ENCODE measurements around the gene RSBN1L.
A peak's percentile ranks its signal among the peaks of the same experiment; 100 is the strongest.

DNA sequence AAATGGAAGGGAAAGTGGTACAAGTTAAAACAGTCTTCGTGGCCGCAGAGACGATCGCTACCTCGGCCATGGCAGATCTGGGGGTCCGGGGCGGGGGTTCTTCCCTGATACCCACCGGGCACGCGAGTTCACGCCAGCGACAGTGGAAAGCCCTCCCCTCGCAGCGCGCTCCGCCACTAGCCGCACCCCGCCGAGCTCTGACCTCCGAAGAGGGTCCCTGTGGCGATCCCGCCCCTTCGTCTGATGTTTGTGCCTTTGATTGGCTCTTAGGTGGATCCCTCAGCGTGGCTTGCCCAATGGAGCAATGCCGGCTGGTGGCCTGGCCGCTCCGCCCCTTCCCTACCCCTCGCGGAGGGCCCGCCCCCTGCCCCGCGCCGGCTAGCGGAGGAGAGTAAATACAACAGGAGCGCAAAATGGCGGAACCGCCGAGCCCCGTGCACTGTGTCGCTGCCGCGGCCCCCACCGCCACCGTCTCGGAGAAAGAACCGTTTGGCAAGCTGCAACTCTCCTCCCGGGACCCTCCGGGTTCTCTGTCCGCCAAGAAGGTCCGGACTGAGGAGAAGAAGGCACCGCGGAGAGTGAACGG is at the start of gene RSBN1L:
- no peak for TF ChIP-seq EZH2 (IDR thresholded peaks at IDR 0.05; ENCODE audit: borderline replicate concordance, low read depth, low read length, severe bottlenecking)
- TF ChIP-seq, protein P1, sequence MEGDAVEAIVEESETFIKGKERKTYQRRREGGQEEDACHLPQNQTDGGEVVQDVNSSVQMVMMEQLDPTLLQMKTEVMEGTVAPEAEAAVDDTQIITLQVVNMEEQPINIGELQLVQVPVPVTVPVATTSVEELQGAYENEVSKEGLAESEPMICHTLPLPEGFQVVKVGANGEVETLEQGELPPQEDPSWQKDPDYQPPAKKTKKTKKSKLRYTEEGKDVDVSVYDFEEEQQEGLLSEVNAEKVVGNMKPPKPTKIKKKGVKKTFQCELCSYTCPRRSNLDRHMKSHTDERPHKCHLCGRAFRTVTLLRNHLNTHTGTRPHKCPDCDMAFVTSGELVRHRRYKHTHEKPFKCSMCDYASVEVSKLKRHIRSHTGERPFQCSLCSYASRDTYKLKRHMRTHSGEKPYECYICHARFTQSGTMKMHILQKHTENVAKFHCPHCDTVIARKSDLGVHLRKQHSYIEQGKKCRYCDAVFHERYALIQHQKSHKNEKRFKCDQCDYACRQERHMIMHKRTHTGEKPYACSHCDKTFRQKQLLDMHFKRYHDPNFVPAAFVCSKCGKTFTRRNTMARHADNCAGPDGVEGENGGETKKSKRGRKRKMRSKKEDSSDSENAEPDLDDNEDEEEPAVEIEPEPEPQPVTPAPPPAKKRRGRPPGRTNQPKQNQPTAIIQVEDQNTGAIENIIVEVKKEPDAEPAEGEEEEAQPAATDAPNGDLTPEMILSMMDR (IDR thresholded peaks at IDR 0.05; ENCODE audit: extremely low read depth in 1 of 2, insufficient read depth in 1 of 2, low read depth in 1 of 2, low read length in 2 of 2), result peak; percentile 11 to 34
- TF ChIP-seq MYC (IDR thresholded peaks at IDR 0.05; ENCODE audit: low read depth, low read length), result no peak
- peak; percentile 88 for TF ChIP-seq POLR2A (IDR thresholded peaks at IDR 0.05; ENCODE audit: low read depth, low read length)
- no peak for TF ChIP-seq JUN (IDR thresholded peaks at IDR 0.05; ENCODE audit: borderline replicate concordance, insufficient read depth, insufficient read length, low read depth)
- peak; percentile 83 for TF ChIP-seq POLR2AphosphoS5 (IDR thresholded peaks at IDR 0.05; ENCODE audit: insufficient read depth, low read depth, low read length)
- no peak for TF ChIP-seq MAX (IDR thresholded peaks at IDR 0.05; ENCODE audit: insufficient read depth, insufficient read length)
- TF ChIP-seq FOS (IDR thresholded peaks at IDR 0.05; ENCODE audit: borderline replicate concordance, insufficient read depth, low read length), result no peak
- no peak for TF ChIP-seq GATA2 (IDR thresholded peaks at IDR 0.05; ENCODE audit: insufficient read depth, insufficient read length, low read depth, low read length)
